SK-N-SH treated with all-trans-retinoic acid at 6 μM for 48 hours (cell line): Measurements from ENCODE around the gene NRAP.

ENCODE experiments used
- ATAC-seq: fragments of 200-7000 bp; cut with Tn5 transposase; 3 replicates; pipeline ENCODE4 v1.9.1; 2020; ENCODE audit warnings: mild to moderate bottlenecking, moderate library complexity
- ARNTL ChIP-seq: fragments of 450-650 bp; formaldehyde crosslinking; IDR thresholded peaks from 2 replicates; pipeline ENCODE4 v1.5.0; 2020; ENCODE audit warnings: low read depth, mild to moderate bottlenecking, moderate library complexity, borderline replicate concordance
- BACH2 ChIP-seq: fragments of 250-450 bp; sonication (Bioruptor Pico); IDR thresholded peaks from 2 replicates; pipeline ENCODE4 v1.9.0; 2021; ENCODE audit warnings: mild to moderate bottlenecking, borderline replicate concordance
- CREB5 ChIP-seq: fragments of 250-450 bp; sonication (Bioruptor Pico); IDR thresholded peaks from 2 replicates; pipeline ENCODE4 v1.5.1; 2020; ENCODE audit warnings: low read depth, mild to moderate bottlenecking, moderate library complexity
- CSDC2 ChIP-seq: fragments of 250-450 bp; sonication (Bioruptor Pico); IDR thresholded peaks from 2 replicates; pipeline ENCODE4 v1.5.0; 2020; ENCODE audit warnings: mild to moderate bottlenecking, moderate library complexity
- ESRRG ChIP-seq: fragments of 250-450 bp; sonication (Bioruptor Pico); IDR thresholded peaks from 2 replicates; pipeline ENCODE4 v1.6.1; 2021; ENCODE audit warnings: mild to moderate bottlenecking
- GLIS3 ChIP-seq: fragments of 250-450 bp; sonication (Bioruptor Pico); IDR thresholded peaks from 2 replicates; pipeline ENCODE4 v1.5.0; 2020; ENCODE audit warnings: mild to moderate bottlenecking, moderate library complexity
- ISL1 ChIP-seq: fragments of 250-450 bp; sonication (Bioruptor Pico); IDR thresholded peaks from 2 replicates; pipeline ENCODE4 v2.1.2; 2022; ENCODE audit warnings: mild to moderate bottlenecking, moderate library complexity
- OSR1 ChIP-seq: fragments of 250-450 bp; sonication (Bioruptor Pico); IDR thresholded peaks from 2 replicates; pipeline ENCODE4 v1.8.0; 2022; ENCODE audit warnings: moderate library complexity, mild to moderate bottlenecking, inconsistent platforms
- PATZ1 ChIP-seq: fragments of 250-450 bp; sonication (Bioruptor Pico); IDR thresholded peaks from 2 replicates; pipeline ENCODE4 v1.8.0; 2020; ENCODE audit warnings: mild to moderate bottlenecking, moderate library complexity, borderline replicate concordance
- POU6F1 ChIP-seq: fragments of 250-450 bp; sonication (Bioruptor Pico); IDR thresholded peaks from 2 replicates; pipeline ENCODE4 v1.8.0; 2021; ENCODE audit warnings: low read depth, mild to moderate bottlenecking, moderate library complexity, borderline replicate concordance
- PPARA ChIP-seq: fragments of 250-450 bp; sonication (Bioruptor Pico); IDR thresholded peaks from 2 replicates; pipeline ENCODE4 v1.5.0; 2020; ENCODE audit warnings: mild to moderate bottlenecking, borderline replicate concordance
- RARB ChIP-seq: fragments of 250-450 bp; sonication (Bioruptor Pico); IDR thresholded peaks from 2 replicates; pipeline ENCODE4 v1.8.0; 2021; ENCODE audit warnings: mild to moderate bottlenecking, moderate library complexity
- SNAI2 ChIP-seq: fragments of 250-450 bp; sonication (Bioruptor Pico); IDR thresholded peaks from 2 replicates; pipeline ENCODE4 v1.5.0; 2020; ENCODE audit warnings: mild to moderate bottlenecking, moderate library complexity
- TOX ChIP-seq: fragments of 250-450 bp; sonication (Bioruptor Pico); IDR thresholded peaks from 2 replicates; pipeline ENCODE4 v1.8.0; 2021; ENCODE audit warnings: mild to moderate bottlenecking, moderate library complexity, borderline replicate concordance
- TSHZ2 ChIP-seq: fragments of 250-450 bp; sonication (Bioruptor Pico); IDR thresholded peaks from 2 replicates; pipeline ENCODE4 v1.5.0; 2020; ENCODE audit warnings: mild to moderate bottlenecking, moderate library complexity
- ZC3H10 ChIP-seq: fragments of 250-450 bp; sonication (Bioruptor Pico); IDR thresholded peaks from 2 replicates; pipeline ENCODE4 v1.5.1; 2021; ENCODE audit warnings: mild to moderate bottlenecking, moderate library complexity
- ZFP30 ChIP-seq: fragments of 450-650 bp; formaldehyde crosslinking; IDR thresholded peaks from 2 replicates; pipeline ENCODE4 v1.5.0; 2022; ENCODE audit warnings: mild to moderate bottlenecking, moderate library complexity
- ZNF565 ChIP-seq: fragments of 450-650 bp; formaldehyde crosslinking; conservative IDR thresholded peaks from 2 replicates; pipeline ENCODE4 v1.5.0; 2020; ENCODE audit warnings: low read depth, mild to moderate bottlenecking, moderate library complexity
- ZNF8 ChIP-seq: fragments of 450-650 bp; formaldehyde crosslinking; IDR thresholded peaks from 2 replicates; pipeline ENCODE4 v1.5.0; 2020; ENCODE audit warnings: mild to moderate bottlenecking, moderate library complexity
- TF ChIP-seq, protein P1 (sequence below): fragments of 250-450 bp; sonication (Bioruptor Pico); IDR thresholded peaks from 2 replicates; pipeline ENCODE4 v1.5.1; 2021; ENCODE audit warnings: mild to moderate bottlenecking, moderate library complexity

Gene NRAP

DNA sequence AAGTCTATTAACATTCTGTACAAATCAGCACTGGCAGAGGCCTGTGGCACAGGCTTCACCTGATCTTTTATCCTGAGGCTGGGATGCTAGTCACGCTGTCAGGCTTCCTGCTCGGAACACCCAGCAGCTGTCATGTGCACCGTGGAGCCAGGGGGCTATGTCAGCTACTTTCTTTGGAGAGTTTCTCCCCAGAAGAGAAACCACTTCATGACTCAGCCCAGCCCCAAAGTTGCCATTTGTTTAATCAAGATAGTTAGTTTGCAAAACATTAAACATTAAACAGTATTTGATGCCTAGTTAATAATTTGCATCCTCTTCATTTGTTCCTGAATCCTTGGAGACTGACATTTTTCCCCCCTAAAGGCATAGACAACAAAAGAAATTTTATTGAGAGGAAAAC is 111.1 kb downstream of the NRAP start, which contains the start of gene HABP2 (continued):
- TF ChIP-seq POU6F1 (CRISPR knock-in tag) (no peak), CREB5 (CRISPR knock-in tag) (no peak)

GRCh38 chr10:113552014-113552413 is 111.8 kb downstream of the NRAP start:
- ATAC-seq, result no peak
- TF ChIP-seq ZC3H10 (CRISPR knock-in tag) (no peak), RARB (no peak), ZNF565 (CRISPR knock-in tag) (no peak), SNAI2 (CRISPR knock-in tag) (no peak)

GRCh38 chr10:113550365-113550764 is 113.5 kb downstream of the NRAP start:
- TF ChIP-seq TOX (CRISPR knock-in tag) (no peak), ZNF565 (CRISPR knock-in tag) (no peak), PATZ1 (no peak), ESRRG (CRISPR knock-in tag) (no peak), ZNF8 (no peak), ZC3H10 (CRISPR knock-in tag) (no peak), CSDC2 (CRISPR knock-in tag) (no peak), CREB5 (CRISPR knock-in tag) (no peak), ARNTL (CRISPR knock-in tag) (no peak), ISL1 (no peak), POU6F1 (CRISPR knock-in tag) (no peak), OSR1 (CRISPR knock-in tag) (no peak), SNAI2 (CRISPR knock-in tag) (no peak), PPARA (CRISPR knock-in tag) (no peak), RARB (no peak), TSHZ2 (no peak), BACH2 (CRISPR knock-in tag) (no peak), ZFP30 (no peak), GLIS3 (CRISPR knock-in tag) (no peak)
- TF ChIP-seq, protein P1, sequence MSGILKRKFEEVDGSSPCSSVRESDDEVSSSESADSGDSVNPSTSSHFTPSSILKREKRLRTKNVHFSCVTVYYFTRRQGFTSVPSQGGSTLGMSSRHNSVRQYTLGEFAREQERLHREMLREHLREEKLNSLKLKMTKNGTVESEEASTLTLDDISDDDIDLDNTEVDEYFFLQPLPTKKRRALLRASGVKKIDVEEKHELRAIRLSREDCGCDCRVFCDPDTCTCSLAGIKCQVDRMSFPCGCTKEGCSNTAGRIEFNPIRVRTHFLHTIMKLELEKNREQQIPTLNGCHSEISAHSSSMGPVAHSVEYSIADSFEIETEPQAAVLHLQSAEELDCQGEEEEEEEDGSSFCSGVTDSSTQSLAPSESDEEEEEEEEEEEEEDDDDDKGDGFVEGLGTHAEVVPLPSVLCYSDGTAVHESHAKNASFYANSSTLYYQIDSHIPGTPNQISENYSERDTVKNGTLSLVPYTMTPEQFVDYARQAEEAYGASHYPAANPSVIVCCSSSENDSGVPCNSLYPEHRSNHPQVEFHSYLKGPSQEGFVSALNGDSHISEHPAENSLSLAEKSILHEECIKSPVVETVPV (CRISPR knock-in tag), result no peak
- ATAC-seq, result no peak
